DND-41 (cell line): Measurements from ENCODE around the gene EFNA3.

ENCODE experiments used
- ATAC-seq: fragments of 200-7000 bp; cut with Tn5 transposase; 3 replicates; pipeline ENCODE4 v1.9.1; 2021; ENCODE audit warnings: low read depth; ENCODE audit not compliant: insufficient read depth
- DNase-seq: peaks from one replicate; pipeline ENCODE4 v3.0.0-alpha.2; 2020
- H2AFZ ChIP-seq: 2 replicates; pipeline ENCODE4 v1.6.0; 2012; ENCODE audit warnings: low read depth, low read length
- H3K27ac ChIP-seq: 2 replicates; pipeline ENCODE4 v1.5.1; 2012; ENCODE audit warnings: low read length, inconsistent platforms
- H3K27me3 ChIP-seq: fragments of 200-600 bp; sonication (generic); 2 replicates; pipeline ENCODE4 v1.6.0; 2012; ENCODE audit warnings: low read length, mild to moderate bottlenecking, inconsistent platforms; ENCODE audit not compliant: insufficient read depth, poor library complexity
- H3K36me3 ChIP-seq: 2 replicates; pipeline ENCODE4 v1.5.1; 2012; ENCODE audit warnings: low read length, inconsistent platforms; ENCODE audit not compliant: insufficient read depth
- H3K4me1 ChIP-seq: 2 replicates; pipeline ENCODE4 v1.5.1; 2012; ENCODE audit warnings: mild to moderate bottlenecking, low read length; ENCODE audit not compliant: insufficient read depth
- H3K4me2 ChIP-seq: 2 replicates; pipeline ENCODE4 v1.6.0; 2012; ENCODE audit warnings: mild to moderate bottlenecking, moderate library complexity, low read length, inconsistent platforms; ENCODE audit not compliant: insufficient read depth
- H3K4me3 ChIP-seq, 2 experiments: fragments of 200-600 bp in 1 of 2; shearing (Covaris generic) in 1 of 2; 2 replicates each; pipeline ENCODE4 v1.5.1; 2012 to 2016; ENCODE audit warnings: inconsistent platforms in 2 of 2, low read length in 2 of 2, mild to moderate bottlenecking in 2 of 2, low read depth in 1 of 2, moderate library complexity in 1 of 2
- H3K79me2 ChIP-seq: 2 replicates; pipeline ENCODE4 v1.6.0; 2012; ENCODE audit warnings: low read length, inconsistent platforms; ENCODE audit not compliant: insufficient read depth
- H3K9ac ChIP-seq: 2 replicates; pipeline ENCODE4 v1.6.0; 2012; ENCODE audit warnings: low read depth, mild to moderate bottlenecking, inconsistent platforms, low read length, moderate library complexity
- H3K9me3 ChIP-seq: 2 replicates; pipeline ENCODE4 v1.5.1; 2012; ENCODE audit warnings: low read length, moderate library complexity, mild to moderate bottlenecking, inconsistent platforms; ENCODE audit not compliant: insufficient read depth, severe bottlenecking
- H4K20me1 ChIP-seq: 2 replicates; pipeline ENCODE4 v1.6.0; 2012; ENCODE audit warnings: low read length; ENCODE audit not compliant: insufficient read depth
- EZH2 ChIP-seq: IDR thresholded peaks from 3 replicates; pipeline ENCODE4 v1.6.1; 2012; ENCODE audit warnings: borderline replicate concordance, low read depth, mild to moderate bottlenecking, moderate library complexity, low read length, inconsistent platforms; ENCODE audit not compliant: severe bottlenecking
- TF ChIP-seq, protein P1 (sequence below): IDR thresholded peaks from 2 replicates; pipeline ENCODE4 v1.5.1; 2012; ENCODE audit warnings: borderline replicate concordance, low read length, moderate library complexity, mild to moderate bottlenecking; ENCODE audit not compliant: poor library complexity, severe bottlenecking; ENCODE audit errors: extremely low read depth

EFNA3 gene

DNA sequence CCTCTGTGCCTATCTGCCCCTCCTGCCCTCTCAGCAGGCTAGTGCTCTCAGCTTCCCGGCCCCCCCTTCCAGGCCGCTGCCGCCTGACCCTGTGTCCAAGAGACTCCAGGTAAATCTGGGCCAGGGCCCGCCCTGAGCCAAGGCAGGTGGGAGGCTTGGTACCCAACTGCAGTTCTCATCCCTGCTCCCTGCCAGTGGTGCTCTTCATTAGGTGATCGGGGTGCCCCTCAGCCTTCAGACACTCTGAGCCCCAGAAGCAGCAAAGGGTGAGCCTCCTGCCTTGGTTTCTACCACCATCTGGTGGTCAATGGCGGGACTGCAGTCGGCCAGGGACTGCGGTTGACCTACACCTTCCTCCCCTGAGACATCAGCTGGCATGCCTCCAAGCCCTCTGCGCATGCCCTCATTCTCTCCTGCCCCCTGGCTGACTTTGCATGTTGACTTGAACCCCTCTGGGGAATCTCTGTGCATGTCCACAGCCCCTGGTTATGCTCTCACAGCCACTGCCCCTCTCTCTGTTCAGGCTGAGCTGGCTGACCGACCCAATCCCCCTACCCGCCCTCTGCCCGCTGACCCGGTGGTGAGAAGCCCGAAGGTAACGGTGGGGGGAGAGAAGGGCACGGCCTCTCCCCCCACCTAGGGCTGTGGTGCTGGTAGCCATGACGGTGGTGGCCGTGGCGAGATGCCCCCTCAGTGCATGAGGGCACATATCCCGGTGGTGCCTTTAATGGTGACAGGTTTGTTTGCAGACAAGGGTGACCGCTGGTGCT lies 17.1 kb upstream of the EFNA3 start:
- peak; percentile 95 for DNase-seq
- Histone ChIP-seq H3K4me3 (no peak overlapping the region), H3K36me3 (peaks cover 3% of the 10 kb centered on the region; the same call in 1 of the 2 replicates), H3K4me2 (peak overlapping the region; percentile 3; the same call in 1 of the 2 replicates), H2AFZ (no peak overlapping the region), H4K20me1 (peaks cover 40% of the 10 kb centered on the region), H3K4me1 (peaks cover 33% of the 10 kb centered on the region), H3K79me2 (peaks cover 3% of the 10 kb centered on the region), H3K27me3 (peaks cover 11% of the 10 kb centered on the region), H3K9me3 (no peaks in the 10 kb centered on the region), H3K9ac (no peak overlapping the region), H3K27ac (no peak overlapping the region)
- TF ChIP-seq EZH2 = no peak
- TF ChIP-seq, protein P1, sequence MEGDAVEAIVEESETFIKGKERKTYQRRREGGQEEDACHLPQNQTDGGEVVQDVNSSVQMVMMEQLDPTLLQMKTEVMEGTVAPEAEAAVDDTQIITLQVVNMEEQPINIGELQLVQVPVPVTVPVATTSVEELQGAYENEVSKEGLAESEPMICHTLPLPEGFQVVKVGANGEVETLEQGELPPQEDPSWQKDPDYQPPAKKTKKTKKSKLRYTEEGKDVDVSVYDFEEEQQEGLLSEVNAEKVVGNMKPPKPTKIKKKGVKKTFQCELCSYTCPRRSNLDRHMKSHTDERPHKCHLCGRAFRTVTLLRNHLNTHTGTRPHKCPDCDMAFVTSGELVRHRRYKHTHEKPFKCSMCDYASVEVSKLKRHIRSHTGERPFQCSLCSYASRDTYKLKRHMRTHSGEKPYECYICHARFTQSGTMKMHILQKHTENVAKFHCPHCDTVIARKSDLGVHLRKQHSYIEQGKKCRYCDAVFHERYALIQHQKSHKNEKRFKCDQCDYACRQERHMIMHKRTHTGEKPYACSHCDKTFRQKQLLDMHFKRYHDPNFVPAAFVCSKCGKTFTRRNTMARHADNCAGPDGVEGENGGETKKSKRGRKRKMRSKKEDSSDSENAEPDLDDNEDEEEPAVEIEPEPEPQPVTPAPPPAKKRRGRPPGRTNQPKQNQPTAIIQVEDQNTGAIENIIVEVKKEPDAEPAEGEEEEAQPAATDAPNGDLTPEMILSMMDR = peak; percentile 100
- ATAC-seq = peak; percentile 71

GRCh38 chr1:155062151-155062686 lies 16.4 kb upstream of the EFNA3 start:
- Histone ChIP-seq H3K4me2 (0 out of 2 replicates have a peak overlapping the region, but pooled peaks have one; percentile 3), H3K4me1 (peaks cover 33% of the 10 kb centered on the region), H3K9me3 (no peaks in the 10 kb centered on the region), H3K36me3 (peaks cover 7% of the 10 kb centered on the region; the same call in 1 of the 2 replicates), H3K79me2 (peaks cover 3% of the 10 kb centered on the region), H2AFZ (no peak overlapping the region), H4K20me1 (peaks cover 39% of the 10 kb centered on the region), H3K4me3 (no peak overlapping the region), H3K27me3 (peaks cover 9% of the 10 kb centered on the region), H3K27ac (no peak overlapping the region), H3K9ac (no peak overlapping the region)
- ATAC-seq (no peak), DNase-seq (no peak)
- TF ChIP-seq, protein P1 = no peak
- TF ChIP-seq EZH2 = no peak

- Histone ChIP-seq H4K20me1 (peaks cover 39% of the 10 kb centered on the region), H3K9me3 (no peaks in the 10 kb centered on the region), H3K27me3 (peaks cover 6% of the 10 kb centered on the region), H3K36me3 (peaks cover 9% of the 10 kb centered on the region; the same call in 1 of the 2 replicates), H3K79me2 (peaks cover 3% of the 10 kb centered on the region), H3K4me3 (peak overlapping the region; percentile 89 to 93; a peak in 2 of 4 replicates), H3K4me1 (peaks cover 33% of the 10 kb centered on the region), H3K9ac (peak overlapping the region; percentile 86; the same call in 1 of the 2 replicates), H2AFZ (peak overlapping the region; percentile 94), H3K4me2 (peak overlapping the region; percentile 98), H3K27ac (no peak overlapping the region)
- DNase-seq (peak; percentile 75), ATAC-seq (peak; percentile 23; the same call in 1 of the 3 replicates)
- TF ChIP-seq EZH2 = peak; percentile 68
- TF ChIP-seq, protein P1 = peak; percentile 80
These were observed 15.8 kb upstream of the EFNA3 start for GRCh38 chr1:155062702-155063411.
